Measurements from ENCODE around the gene KCNIP3. TPM values are rescaled to one million over a fixed set of nuclear protein-coding genes. Genes with fewer than 3 reads are reported as not detected.
"Not testable (repeated sequence)": the region's sequence is repeated elsewhere in the genome, so short reads cannot be mapped to it uniquely, and the experiment has no call there.

KCNIP3 gene
- total RNA-seq, 2 donors from 2014 or later = 12.5 to 22.1 TPM

DNA sequence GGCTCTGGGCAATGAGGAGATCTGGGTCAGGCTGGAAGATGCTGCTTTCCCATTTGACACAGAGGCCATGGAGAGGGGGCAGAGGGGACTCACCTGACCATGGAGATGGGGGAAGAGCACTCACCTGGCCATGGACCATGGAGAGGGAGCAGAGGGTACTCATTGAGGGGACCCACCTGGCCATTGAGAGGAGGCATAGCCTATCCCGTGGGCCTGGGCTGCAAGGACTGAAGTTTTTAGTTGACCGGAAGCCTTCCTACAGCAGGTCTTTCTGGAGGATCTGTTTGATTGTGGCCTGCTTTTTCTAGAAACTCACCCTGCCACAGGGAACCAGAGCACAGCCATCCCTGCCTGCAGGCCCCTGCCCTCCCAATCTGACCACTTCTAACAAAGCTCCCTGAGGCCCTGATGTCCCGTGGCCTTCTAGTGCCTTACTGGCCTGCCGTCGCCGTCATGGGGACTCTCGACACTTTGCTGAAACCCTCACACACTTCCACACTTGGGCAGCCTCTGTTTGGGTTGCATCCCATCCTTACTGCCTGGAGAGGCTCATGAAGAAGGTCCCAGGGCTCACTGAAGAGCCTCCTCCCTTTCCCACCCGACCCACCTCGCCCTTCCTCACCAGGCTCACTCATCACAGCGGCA, 28.0 kb upstream of the KCNIP3 start:
- no peak overlapping the region for H3K4me3 ChIP-seq
- no peaks in the 10 kb centered on the region for H3K4me1 ChIP-seq (ENCODE audit: control insufficient read depth in 1 of 2, low read depth in 2 of 2)
- ATAC-seq (ENCODE audit: insufficient number of reproducible peaks, low FRiP score, low read depth) (no peak), DNase-seq (ENCODE audit: low spot score) (no peak)
- H3K27me3 ChIP-seq (replicated peaks; ENCODE audit: insufficient read depth) = no peaks in the 10 kb centered on the region
- no peaks in the 10 kb centered on the region for H3K9me3 ChIP-seq
- no peak overlapping the region for H3K27ac ChIP-seq
- TF ChIP-seq, protein P1, sequence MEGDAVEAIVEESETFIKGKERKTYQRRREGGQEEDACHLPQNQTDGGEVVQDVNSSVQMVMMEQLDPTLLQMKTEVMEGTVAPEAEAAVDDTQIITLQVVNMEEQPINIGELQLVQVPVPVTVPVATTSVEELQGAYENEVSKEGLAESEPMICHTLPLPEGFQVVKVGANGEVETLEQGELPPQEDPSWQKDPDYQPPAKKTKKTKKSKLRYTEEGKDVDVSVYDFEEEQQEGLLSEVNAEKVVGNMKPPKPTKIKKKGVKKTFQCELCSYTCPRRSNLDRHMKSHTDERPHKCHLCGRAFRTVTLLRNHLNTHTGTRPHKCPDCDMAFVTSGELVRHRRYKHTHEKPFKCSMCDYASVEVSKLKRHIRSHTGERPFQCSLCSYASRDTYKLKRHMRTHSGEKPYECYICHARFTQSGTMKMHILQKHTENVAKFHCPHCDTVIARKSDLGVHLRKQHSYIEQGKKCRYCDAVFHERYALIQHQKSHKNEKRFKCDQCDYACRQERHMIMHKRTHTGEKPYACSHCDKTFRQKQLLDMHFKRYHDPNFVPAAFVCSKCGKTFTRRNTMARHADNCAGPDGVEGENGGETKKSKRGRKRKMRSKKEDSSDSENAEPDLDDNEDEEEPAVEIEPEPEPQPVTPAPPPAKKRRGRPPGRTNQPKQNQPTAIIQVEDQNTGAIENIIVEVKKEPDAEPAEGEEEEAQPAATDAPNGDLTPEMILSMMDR (IDR thresholded peaks at IDR 0.05) = no peak
- no peaks in the 10 kb centered on the region for H3K36me3 ChIP-seq

DNA sequence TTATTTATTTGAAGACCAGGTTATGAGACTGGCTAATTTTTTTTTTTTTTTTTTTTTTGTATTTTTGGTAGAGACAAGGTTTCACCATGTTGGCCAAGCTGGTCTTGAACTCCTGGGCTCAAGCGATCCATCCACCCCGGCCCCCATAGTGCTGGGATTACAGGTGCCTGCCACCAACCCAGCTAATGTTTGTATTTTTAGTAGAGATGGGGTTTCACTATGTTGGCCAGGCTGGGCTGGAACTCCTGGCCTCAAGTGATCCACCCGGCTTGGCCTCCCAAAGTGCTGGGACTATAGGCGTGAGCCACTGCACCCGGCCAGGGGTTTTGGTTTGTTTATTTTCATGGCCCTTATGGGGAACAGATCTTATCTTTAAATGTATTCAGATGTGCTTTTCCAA, 27.4 kb upstream of the KCNIP3 start:
- ATAC-seq (ENCODE audit: insufficient number of reproducible peaks, low FRiP score, low read depth); H3K4me1 ChIP-seq (ENCODE audit: control insufficient read depth in 1 of 2, low read depth in 2 of 2): not testable (repeated sequence)

DNA sequence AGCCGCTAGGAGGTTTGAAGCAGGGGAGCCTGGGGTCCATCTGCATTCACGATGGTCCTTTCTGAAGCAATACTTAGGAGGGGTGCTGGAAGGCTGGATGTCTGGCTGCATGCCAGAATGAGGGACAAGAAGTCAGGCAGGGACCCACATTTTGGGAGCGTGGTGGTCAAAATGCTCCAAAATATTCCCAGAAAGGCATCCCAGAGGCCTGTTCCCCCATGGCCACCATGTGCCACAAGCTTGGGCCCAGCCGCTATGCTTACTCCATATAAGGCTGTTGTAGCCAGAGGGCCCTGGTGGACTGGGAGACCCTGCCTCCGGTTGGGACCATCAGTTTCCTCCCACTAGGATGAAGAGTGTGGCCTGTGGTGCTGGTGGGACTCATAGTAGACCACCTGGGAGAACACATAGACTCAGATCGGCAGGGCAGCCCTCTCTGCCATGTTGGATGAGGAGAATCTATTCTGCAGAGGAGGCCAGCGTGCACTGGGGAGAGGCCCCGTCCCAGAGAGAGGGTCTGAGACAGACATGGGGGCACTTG, 26.5 kb upstream of the KCNIP3 start:
- Histone ChIP-seq H3K4me1 (ENCODE audit: control insufficient read depth in 1 of 2, low read depth in 2 of 2) (no peaks in the 10 kb centered on the region), H3K27me3 (replicated peaks; ENCODE audit: insufficient read depth) (no peaks in the 10 kb centered on the region), H3K27ac (no peak overlapping the region), H3K36me3 (no peaks in the 10 kb centered on the region), H3K9me3 (no peaks in the 10 kb centered on the region), H3K4me3 (no peak overlapping the region)
- DNase-seq (ENCODE audit: low spot score) = no peak
- TF ChIP-seq, protein P1 (IDR thresholded peaks at IDR 0.05) = no peak
- ATAC-seq (ENCODE audit: insufficient number of reproducible peaks, low FRiP score, low read depth) = no peak

More for the DNA sequence above, 27.4 kb upstream of the KCNIP3 start:
- H3K27me3 ChIP-seq (replicated peaks; ENCODE audit: insufficient read depth); H3K9me3 ChIP-seq; DNase-seq (ENCODE audit: low spot score); H3K4me3 ChIP-seq; H3K27ac ChIP-seq; H3K36me3 ChIP-seq: not testable (repeated sequence)

DNA sequence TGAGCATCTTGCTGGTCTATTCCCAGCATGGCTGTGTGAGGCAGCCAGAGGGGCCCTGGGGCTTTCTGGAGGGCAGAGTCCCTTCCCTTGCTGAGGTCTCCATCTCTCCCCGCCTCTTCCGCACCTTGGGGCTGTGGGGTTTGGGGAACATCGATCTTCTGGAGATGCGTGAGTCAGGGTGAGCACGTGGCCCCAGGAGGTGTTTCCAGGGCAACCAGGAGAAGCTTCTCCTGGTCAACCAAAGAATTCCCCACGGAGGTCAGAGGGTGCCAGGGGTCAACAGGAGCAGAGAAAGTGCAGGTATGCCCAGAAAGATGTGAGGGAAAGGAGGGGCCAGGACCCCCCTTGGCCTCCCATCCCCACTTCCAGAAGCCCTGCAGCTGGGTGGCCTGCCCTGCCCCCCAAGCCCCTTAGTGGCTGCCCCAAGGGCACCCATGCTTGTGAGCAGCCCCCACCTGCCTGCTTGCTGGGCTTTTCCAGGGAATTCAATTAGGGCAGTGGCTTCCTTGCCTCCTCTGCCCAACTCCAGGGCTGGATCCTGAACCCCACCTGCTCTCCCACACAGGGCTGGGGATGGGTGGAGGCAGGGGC, 25.7 kb upstream of the KCNIP3 start:
- H3K27ac ChIP-seq = no peak overlapping the region

DNA sequence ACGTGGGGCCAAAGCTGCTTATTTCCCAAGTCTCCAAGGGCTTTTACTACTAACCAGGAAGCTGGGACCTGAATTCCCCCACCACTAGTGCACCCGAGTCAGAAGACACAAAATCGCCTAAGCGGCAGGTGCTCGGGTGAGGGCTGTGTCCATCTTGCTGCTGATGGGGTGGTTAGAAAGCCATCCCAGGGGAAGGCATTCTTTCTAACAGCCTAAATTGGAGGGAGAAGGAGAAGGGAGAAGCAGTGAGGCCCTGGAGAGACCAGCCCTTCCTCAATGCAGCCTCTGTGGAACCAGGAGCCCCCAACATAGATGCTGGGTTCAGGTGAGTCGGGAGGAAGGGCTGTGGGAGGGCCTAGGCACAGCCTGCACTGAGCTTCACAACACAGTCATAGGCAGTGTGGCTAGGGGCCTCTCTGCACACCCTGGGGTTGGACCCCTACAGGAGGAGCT, 24.8 kb upstream of the KCNIP3 start:
- Histone ChIP-seq H3K27me3 (replicated peaks; ENCODE audit: insufficient read depth) (no peaks in the 10 kb centered on the region), H3K4me3 (no peak overlapping the region), H3K27ac (no peak overlapping the region), H3K36me3 (no peaks in the 10 kb centered on the region), H3K4me1 (ENCODE audit: control insufficient read depth in 1 of 2, low read depth in 2 of 2) (no peaks in the 10 kb centered on the region), H3K9me3 (no peaks in the 10 kb centered on the region)
- no peak for ATAC-seq (ENCODE audit: insufficient number of reproducible peaks, low FRiP score, low read depth)
- TF ChIP-seq, protein P1 (IDR thresholded peaks at IDR 0.05) = no peak
- DNase-seq (ENCODE audit: low spot score) = no peak

More for the DNA sequence above, 25.7 kb upstream of the KCNIP3 start:
- no peak for ATAC-seq (ENCODE audit: insufficient number of reproducible peaks, low FRiP score, low read depth)
- H3K27me3 ChIP-seq (replicated peaks; ENCODE audit: insufficient read depth) = no peaks in the 10 kb centered on the region
- no peak for DNase-seq (ENCODE audit: low spot score)
- H3K4me3 ChIP-seq = no peak overlapping the region
- TF ChIP-seq, protein P1 (IDR thresholded peaks at IDR 0.05) = no peak
- no peaks in the 10 kb centered on the region for H3K36me3 ChIP-seq
- H3K4me1 ChIP-seq (ENCODE audit: control insufficient read depth in 1 of 2, low read depth in 2 of 2) = no peaks in the 10 kb centered on the region
- no peaks in the 10 kb centered on the region for H3K9me3 ChIP-seq

All from thoracic aorta (tissue), 2 donors.